ENCODE measurements around the gene VEZF1. TPM values are rescaled to one million over a fixed set of nuclear protein-coding genes. Genes with fewer than 3 reads are reported as not detected.

Gene VEZF1
- total and polyA plus RNA-seq, 2 donors (not counting 3 experiments of a cell fraction or from before 2014, with no cell fraction given) = 27.8 to 59.0 TPM

DNA sequence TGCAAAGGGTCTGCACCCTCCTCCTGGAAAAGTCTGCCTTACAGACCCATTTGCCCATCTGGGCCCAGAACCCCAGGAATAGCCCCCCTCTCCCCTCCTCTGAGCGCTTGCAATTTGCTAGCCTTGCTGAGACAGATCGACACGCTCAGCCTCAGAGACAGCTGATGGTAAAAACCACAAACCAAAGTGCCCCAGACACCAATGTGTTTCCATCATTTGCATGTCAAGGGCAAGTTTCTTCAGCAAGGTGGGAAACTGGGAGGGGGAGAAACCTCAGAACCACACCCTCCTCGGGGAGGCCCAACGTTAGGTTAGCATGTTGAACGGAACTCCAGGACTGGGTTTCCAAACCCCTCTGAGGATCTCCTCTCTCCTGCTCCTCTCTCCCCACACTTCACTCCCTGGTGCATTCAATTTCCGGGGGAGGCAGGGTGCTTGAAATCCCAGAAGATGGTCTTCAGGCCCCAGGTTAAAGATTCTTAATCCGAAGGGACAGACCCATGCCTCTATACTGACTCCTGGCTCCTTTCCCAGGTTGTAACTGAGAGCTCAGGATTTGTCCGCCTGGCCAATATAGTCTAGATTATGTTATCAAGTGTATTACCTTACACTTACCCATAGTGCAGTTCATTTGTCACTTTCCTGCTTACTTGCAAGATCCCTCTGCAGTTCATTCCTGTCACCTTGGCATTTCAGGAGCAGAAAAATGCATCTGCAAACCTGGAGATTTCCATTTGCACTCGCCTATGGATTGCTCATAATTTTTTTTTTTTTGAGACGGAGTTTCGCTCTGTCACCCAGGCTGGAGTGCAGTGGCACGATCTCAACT is 31.5 kb downstream of the VEZF1 start:
- FAIRE-seq (no peak), DNase-seq (ENCODE audit: low read depth, low spot score) (no peak)
- H3K4me3 ChIP-seq (replicated peaks in 1 of 3; ENCODE audit: insufficient read depth in 1 of 3, low read depth in 1 of 3, low read length in 3 of 3) = no peak overlapping the region
- TF ChIP-seq POLR2A (IDR thresholded peaks at IDR 0.05; ENCODE audit: low read depth, low read length) (no peak), CTCF (IDR thresholded peaks at IDR 0.05; ENCODE audit: extremely low read depth in 1 of 2, insufficient read depth in 1 of 2, low read depth in 1 of 2, low read length in 2 of 2) (no peak), FOS (IDR thresholded peaks at IDR 0.05; ENCODE audit: borderline replicate concordance, insufficient read depth, low read length) (no peak), EZH2 (IDR thresholded peaks at IDR 0.05; ENCODE audit: borderline replicate concordance, low read depth, low read length, severe bottlenecking) (no peak), POLR2AphosphoS5 (IDR thresholded peaks at IDR 0.05; ENCODE audit: insufficient read depth, low read depth, low read length) (no peak), GATA2 (IDR thresholded peaks at IDR 0.05; ENCODE audit: insufficient read depth, insufficient read length, low read depth, low read length) (no peak), MYC (IDR thresholded peaks at IDR 0.05; ENCODE audit: low read depth, low read length) (no peak), JUN (IDR thresholded peaks at IDR 0.05; ENCODE audit: borderline replicate concordance, insufficient read depth, insufficient read length, low read depth) (no peak)
- TF ChIP-seq, protein P1, sequence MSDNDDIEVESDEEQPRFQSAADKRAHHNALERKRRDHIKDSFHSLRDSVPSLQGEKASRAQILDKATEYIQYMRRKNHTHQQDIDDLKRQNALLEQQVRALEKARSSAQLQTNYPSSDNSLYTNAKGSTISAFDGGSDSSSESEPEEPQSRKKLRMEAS (IDR thresholded peaks at IDR 0.05; ENCODE audit: insufficient read depth, insufficient read length) = no peak
- no peak overlapping the region for H3K4me2 ChIP-seq (ENCODE audit: insufficient read depth, low read length)
- ChIA-PET CTCF (interaction anchor here (1.0 to 5.3 kb wide), 17 partner anchors 10 to 173 kb away, joined by 3 to 45 read pairs (median 10); no protein-coding TSS in a partner anchor), POLR2A (interaction anchor here (1.5 kb wide), 1 partner anchor 28 kb away, joined by 3 read pairs; no protein-coding TSS in a partner anchor)
- H3K9ac ChIP-seq (replicated peaks; ENCODE audit: extremely low read depth, insufficient read depth, low read length) = no peak overlapping the region
- H3K79me2 ChIP-seq (ENCODE audit: control insufficient read depth, insufficient read depth, low read length) = peaks cover 2% of the 10 kb centered on the region
- dilution Hi-C loops (cut with MboI; ENCODE audit: extremely low pct_ligation_motif_present, low sequenced_read_pairs) = no loop called here
- H2AFZ ChIP-seq (ENCODE audit: low read depth, low read length) = no peak overlapping the region
- no peaks in the 10 kb centered on the region for H4K20me1 ChIP-seq (replicated peaks; ENCODE audit: control insufficient read depth, extremely low read depth, insufficient read depth, low read length)
- no TSS peak for BruUV-seq (replicated peaks)
- intact Hi-C loops (cut with micrococcal nuclease) = no loop called here
- no peak overlapping the region for H3K27ac ChIP-seq (ENCODE audit: insufficient read depth, low read depth, low read length)
- H3K9me1 ChIP-seq (replicated peaks; ENCODE audit: control insufficient read depth, extremely low read depth, insufficient read depth, low read length) = no peaks in the 10 kb centered on the region
- peaks cover 27% of the 10 kb centered on the region for H3K4me1 ChIP-seq (ENCODE audit: control insufficient read depth, extremely low read depth, insufficient read depth, low read length)
- H3K9me3 ChIP-seq (replicated peaks; ENCODE audit: control insufficient read depth, insufficient read depth, low read length) = no peaks in the 10 kb centered on the region
- no peaks in the 10 kb centered on the region for H3K36me3 ChIP-seq (ENCODE audit: control insufficient read depth in 2 of 2, extremely low read depth in 1 of 2, insufficient read depth in 2 of 2, low read length in 2 of 2)
- H3K27me3 ChIP-seq (ENCODE audit: control insufficient read depth in 2 of 2, insufficient read depth in 2 of 2, low read length in 2 of 2) = peaks cover 2 to 7% of the 10 kb centered on the region in 2 experiments

Measured in endothelial cell of umbilical vein (primary cell).